Activated gamma-delta T cell treated with anti-CD3 and anti-CD28 coated beads, Interleukin-2, amount 50 U/mL, for 16 hours (primary cell): ENCODE measurements around the gene NCKAP5.
"Not testable (repeated sequence)": the region's sequence is repeated elsewhere in the genome, so short reads cannot be mapped to it uniquely, and the experiment has no call there.

Experiments used
- DNase-seq: peaks from one replicate; pipeline ENCODE4 v3.0.0-alpha.2; 2020; ENCODE audit warnings: low read depth

The NCKAP5 gene

DNA sequence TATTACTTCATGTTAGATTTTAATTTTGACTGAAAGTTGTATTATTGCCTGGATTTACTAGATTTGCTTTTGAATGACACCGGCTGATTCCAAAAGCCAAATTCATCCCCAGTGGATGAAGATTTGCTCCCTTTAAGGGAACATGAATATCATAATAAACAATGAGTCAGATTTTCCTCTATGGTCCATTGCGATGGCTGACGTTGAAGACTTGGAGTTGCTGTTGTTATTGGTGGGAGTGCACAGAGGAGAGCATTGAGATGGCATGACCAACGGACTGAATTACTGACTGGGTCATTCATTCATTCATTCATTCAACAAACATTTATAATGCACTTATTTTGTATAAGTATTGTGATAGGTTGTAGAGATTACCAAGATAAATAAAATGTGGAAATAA lies 864.9 kb downstream of the NCKAP5 start:
- no peak for DNase-seq

- no peak for DNase-seq
These were observed 866.5 kb downstream of the NCKAP5 start for GRCh38 chr2:132701810-132702209.

GRCh38 chr2:132699802-132700201 lies 868.5 kb downstream of the NCKAP5 start:
- not testable (repeated sequence) for DNase-seq

GRCh38 chr2:132698347-132698746 lies 869.9 kb downstream of the NCKAP5 start:
- DNase-seq = not testable (repeated sequence)

DNA sequence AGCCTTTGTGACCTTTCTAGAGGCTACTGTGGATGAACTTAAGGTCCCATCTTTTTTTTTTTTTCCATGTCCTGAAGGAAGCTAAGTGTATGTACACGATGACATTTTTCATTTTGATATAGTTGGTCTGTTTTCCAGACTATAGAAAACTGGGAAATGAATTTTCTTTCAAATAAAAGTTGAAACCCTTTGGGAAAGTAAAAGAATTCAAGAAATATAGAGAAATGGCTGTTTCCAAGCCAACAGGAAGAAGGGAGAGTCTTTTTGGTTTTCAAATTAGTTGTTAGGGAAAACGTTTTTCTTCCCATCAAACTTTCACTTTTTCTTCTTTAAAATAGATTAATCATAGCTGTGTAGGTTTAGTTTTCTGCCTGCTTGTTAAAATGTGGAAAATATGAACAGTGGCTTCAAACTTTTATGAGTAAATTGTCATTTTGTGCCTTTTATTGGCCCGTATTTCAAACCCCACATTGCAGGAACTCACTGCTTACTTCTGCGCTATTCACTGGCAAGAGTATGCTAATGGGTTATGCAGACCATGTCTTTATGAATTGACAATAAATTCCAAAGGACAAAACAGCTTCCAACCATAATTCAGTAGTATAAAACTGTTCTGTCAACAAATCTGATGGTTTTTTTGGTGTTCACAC lies 870.6 kb downstream of the NCKAP5 start:
- DNase-seq = no peak

DNA sequence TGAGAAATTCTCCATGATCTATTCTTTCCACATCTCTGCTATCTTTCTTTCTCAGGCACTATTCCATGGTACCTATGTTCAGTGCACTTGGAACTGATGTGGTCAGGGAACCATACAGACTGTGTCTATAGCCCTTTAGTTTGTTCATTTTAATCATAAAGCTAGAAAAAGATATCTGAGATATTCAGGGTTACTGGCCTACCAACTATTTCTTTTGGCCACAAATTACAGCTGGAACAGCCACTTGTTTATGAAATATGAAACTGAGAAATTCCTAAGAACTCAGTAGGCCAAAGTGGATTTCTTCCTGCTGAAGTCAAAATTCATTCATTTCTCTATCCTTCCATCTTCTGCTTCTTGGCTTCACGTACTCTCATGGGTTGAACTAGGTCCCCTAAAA lies 875.4 kb downstream of the NCKAP5 start:
- DNase-seq = no peak

GRCh38 chr2:132691556-132691955 lies 876.7 kb downstream of the NCKAP5 start:
- no peak for DNase-seq

DNA sequence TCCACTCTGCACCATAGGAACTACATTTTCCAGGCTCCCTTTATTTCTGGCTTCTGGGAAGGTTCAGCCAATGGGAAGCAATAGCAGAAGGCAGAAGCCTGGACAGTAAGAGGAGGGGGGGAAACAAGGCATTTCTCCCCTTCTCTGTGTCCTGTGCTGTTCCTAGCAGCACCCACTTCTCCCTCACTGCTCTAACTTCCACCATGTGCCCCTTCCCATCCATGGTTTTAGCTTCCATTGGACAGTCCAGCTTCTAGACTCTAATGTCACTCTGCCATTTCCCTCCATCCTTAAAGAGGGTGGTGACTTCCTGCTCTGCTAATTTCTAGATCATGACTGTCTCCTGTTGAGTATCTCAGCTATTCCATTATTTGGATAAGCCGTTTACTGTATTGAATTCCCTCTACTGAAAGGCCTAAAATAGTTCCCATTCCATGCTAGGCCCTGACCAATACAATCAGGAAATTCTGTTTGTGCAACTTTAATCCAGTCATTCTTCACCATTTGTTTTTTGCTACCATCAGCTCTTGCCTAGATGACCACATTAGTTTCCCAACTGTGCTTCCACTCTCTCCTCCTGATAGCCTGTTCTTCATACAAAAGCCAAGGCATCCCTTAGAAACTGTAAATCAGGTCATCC lies 877.5 kb downstream of the NCKAP5 start:
- no peak for DNase-seq

GRCh38 chr2:132681766-132682165 lies 886.5 kb downstream of the NCKAP5 start:
- DNase-seq = no peak

DNA sequence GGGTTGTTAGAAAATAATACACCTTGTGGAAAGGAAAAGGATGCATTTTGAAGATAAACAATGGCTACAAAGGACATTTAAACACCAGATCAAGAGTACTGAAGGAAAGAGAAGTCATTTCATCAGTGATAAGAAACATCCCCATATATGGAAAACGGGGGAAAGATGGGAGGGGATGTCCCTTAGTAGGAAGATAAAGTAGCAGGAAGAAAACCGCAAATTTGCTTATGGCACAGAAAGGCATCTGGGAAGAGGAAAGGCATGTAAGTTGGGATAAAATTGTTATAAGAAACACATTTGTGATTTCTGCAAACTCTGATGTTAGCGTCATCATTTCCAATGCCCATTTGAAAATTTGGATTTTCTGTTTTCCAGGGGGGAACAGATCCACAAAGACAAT lies 887.7 kb downstream of the NCKAP5 start:
- DNase-seq = no peak

DNA sequence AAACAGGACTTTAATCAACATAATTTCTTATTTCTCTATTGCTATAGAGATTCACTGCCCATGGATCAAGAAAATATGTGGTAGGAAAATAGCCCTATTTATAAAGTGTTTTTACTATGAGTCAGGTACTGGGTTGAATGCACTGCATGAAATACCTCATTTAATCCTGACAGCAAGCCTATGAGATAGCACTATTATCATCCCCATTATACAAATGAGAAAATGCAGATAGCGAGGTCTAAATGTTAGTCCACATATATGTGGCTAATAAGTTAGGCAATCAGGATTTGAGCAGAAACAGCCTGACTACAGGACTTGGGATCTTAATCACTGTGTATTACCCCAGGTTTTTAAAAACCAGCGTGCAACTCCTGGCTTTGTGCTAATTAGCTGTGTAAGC lies 889.8 kb downstream of the NCKAP5 start:
- DNase-seq = no peak

DNA sequence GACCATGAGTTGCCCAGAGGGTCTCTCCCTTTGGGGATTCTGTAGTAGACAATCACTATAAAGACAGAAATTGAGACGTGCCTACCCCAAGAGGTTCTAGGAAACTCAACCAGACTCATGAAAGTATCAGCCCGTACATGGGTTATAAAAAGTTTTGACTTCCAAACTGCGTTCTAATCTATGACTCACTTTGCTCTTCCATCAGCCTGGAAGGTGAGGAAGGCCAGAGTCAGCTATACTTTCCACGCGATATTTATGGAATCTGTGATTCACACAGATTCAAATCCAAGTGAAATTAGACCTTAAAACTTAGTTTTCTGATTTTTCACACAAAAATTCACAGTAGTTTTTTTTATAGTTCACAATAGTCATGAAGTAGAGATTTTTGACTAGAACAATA lies 890.6 kb downstream of the NCKAP5 start:
- no peak for DNase-seq

GRCh38 chr2:132676999-132677398 lies 891.3 kb downstream of the NCKAP5 start:
- no peak for DNase-seq

- no peak for DNase-seq
These were observed 897.0 kb downstream of the NCKAP5 start for GRCh38 chr2:132671151-132671835.

DNA sequence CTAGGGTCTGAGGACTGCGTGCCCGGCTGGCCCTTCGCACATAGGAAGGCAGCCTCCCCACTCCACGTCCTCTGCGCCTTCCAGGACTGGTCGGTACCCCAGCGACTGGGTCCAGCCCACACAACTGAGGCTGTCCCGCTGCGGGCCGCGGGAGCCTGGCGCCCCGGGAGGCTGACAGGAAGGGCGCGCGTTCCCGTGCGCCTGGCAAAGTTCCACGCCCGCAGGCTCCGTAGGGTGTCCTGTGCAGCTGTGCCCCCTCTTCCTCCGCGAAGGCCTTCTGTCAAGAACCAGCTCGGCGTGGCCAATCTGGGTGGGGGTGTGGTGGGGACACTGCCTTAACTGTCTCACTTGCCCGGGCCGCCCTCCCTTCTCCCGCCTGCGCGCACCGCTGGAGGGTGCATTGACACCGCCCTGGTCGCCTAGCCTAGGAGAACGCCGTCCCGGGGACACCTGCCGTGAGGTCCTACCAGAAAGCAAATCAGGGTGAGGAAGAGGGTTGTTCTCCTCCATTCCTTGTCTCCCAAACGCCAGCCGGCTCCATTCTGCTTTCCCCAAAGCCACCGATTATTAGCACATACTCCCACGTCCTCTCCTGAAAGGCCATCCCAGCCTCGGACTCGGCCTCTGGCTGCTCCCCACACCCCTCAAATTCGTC lies 897.6 kb downstream of the NCKAP5 start:
- no peak for DNase-seq

DNA sequence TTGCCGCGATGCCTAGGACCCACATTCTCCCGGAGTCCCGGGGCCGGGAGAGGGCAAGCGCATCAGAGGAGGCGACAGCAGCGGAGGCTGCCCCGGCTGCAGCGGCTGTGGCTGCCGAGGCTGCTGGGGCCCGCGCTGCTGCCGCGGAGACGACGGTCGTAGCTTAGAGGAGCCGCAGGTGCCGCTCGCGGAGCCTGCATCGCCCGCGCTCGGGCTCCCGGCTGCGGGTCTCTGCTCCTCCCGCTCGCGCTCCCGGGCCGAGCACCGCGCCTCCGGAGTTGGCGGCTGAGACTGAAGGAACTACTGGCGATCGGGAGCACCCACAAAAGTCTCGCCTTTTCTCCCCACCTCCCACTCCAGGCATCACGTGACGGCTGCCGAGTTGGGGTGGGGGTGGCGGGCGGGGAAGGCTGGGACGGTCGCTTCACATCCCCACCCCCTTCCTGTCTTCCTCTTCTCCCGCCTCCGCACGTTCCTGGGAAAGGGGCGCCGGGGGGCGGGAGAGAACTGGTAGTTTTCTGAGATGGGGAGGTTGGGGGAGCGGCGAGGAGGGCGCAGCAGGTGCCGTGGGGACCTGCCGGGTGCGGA lies 898.3 kb downstream of the NCKAP5 start, which contains the start of gene LYPD1:
Gene LYPD1, minus strand, starts transcription at position 298 of the 588 bp plus-strand sequence. Its CDS starts 273 bp downstream, at position 25.
- no peak for DNase-seq

GRCh38 chr2:132668987-132669907 lies 899.0 kb downstream of the NCKAP5 start:
- no peak for DNase-seq

DNA sequence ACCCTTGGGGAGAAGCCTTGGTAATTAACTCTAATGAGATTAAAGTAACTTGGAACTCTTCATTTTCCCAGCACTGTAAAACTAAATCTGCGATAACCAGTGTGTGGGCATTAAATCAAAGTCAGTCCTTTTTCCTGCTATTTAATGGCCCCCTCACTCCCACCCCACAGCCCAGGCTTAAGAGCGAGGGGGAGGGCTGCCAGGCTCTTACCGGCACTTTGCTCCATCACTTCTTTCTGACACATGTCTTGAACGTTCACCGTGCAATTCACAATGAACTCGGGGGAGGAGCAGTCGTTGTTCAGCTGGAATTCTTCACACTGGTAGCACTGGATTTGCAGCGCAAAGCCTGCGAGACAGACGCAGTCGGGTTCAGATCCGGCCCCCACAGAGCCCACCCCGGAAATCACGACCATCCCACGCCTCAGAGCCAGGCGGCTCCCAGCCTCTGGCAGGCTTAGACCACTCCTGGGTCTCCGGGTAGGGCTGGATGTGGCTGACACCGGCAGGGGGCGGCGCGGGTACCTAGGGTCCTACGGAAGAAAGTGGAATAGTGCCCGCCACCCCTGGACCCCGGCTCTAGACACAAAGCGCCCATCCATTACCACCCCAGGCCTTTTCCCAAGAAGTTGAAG lies 900.0 kb downstream of the NCKAP5 start:
- no peak for DNase-seq

GRCh38 chr2:132667706-132668105 lies 900.6 kb downstream of the NCKAP5 start:
- no peak for DNase-seq

DNA sequence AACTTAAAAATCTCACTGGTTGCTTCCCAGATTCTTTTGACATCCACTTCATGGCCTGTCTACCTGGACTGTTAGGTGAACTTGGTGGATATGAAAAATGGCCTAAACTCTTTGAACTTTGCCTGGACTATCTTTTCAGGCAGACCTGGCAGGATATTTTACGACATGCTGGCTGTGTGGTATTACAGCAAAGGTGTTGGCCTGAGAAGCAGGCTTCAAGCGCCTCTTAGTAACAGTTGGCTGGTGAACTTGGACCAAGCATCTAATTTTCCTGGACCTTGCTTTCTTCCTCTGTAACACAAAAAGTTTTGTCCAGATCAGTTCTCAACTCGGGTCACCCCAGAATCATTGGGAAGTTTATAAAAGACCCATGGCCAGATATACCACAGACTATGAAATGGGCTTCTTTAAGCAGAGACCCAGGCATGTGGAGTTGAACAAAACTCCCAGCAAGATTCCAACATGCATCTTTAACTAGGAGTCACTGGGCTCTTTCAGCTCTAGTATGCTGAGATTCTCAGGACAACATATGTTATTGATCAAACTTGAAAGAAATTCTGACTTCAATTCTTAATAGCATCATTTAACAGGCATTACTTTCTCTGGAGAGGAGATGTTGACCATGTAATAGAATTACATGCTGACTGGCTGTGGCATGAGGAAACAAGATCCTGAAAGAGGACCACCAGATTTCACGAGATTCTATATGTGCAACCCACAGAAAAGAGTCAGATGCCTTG lies 902.7 kb downstream of the NCKAP5 start:
- no peak for DNase-seq
